ENCODE data around the gene PLA2G4B.

PLA2G4B gene

GRCh38 chr15:41865490-41866055, 26.9 kb downstream of the PLA2G4B start:
- Histone ChIP-seq H3K4me3 (ENCODE audit: low read length) (no peak overlapping the region), H2AFZ (ENCODE audit: low read depth, low read length) (no peak overlapping the region), H3K27me3 (ENCODE audit: insufficient read depth, low read length) (no peaks in the 10 kb centered on the region), H3K9me3 (ENCODE audit: low read length) (no peaks in the 10 kb centered on the region), H3K4me1 (ENCODE audit: insufficient read depth, low read length) (peaks cover 12% of the 10 kb centered on the region), H3K36me3 (ENCODE audit: insufficient read depth, low read length) (no peaks in the 10 kb centered on the region)

DNA sequence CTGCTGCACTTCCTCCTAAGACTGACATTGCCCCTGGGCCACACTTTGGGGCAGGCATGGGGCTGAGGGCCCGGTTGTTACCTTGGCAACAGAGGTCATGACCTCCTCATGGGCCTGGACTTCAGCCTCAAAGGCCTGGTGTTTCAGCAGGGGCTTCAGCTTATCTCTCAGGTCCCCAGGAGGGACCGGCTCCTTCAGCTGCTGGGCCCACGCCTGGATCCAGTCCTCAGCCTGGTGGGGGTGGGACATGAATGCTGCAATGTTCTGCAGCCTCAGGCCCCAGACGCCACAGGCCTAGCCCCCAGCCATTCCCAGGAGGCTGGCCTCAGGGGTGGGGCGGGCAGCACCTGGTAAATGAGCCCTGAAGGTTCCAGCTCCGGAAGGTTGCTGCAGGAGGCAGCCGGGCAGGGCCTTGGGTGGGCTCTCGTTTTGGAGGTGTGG, 27.6 kb downstream of the PLA2G4B start:
- Histone ChIP-seq H3K4me3 (ENCODE audit: low read length) (no peak overlapping the region), H2AFZ (ENCODE audit: low read depth, low read length) (no peak overlapping the region), H3K4me1 (ENCODE audit: insufficient read depth, low read length) (peaks cover 12% of the 10 kb centered on the region), H3K9me3 (ENCODE audit: low read length) (no peaks in the 10 kb centered on the region), H3K27me3 (ENCODE audit: insufficient read depth, low read length) (no peaks in the 10 kb centered on the region), H3K36me3 (ENCODE audit: insufficient read depth, low read length) (no peaks in the 10 kb centered on the region)

- H3K4me3 ChIP-seq (ENCODE audit: low read length), result no peak overlapping the region
- no peak overlapping the region for H2AFZ ChIP-seq (ENCODE audit: low read depth, low read length)
- H3K4me1 ChIP-seq (ENCODE audit: insufficient read depth, low read length), result peaks cover 12% of the 10 kb centered on the region
- no peaks in the 10 kb centered on the region for H3K36me3 ChIP-seq (ENCODE audit: insufficient read depth, low read length)
- no peaks in the 10 kb centered on the region for H3K27me3 ChIP-seq (ENCODE audit: insufficient read depth, low read length)
- H3K9me3 ChIP-seq (ENCODE audit: low read length), result no peaks in the 10 kb centered on the region
Observed at GRCh38 chr15:41866872-41867579, 28.4 kb downstream of the PLA2G4B start.

DNA sequence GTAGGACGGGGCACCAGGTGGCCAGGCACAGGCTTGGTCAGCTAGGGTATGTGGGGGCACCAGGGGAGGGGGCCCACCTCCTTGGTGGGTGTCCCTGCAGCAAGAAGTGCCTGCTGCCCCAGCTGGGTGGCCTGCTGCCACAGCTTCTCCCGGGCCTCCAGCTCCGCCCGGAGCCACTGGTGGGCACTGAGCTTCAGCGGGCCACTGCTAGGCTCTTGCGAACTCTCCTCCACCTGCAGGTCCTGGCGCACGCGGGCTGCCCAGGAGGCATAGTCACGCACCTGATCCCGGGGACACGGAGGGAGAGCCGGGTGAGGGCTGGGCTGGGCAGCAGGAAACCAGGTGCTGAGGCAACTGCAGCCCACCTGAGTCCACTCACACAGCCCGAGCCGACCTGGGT, 29.7 kb downstream of the PLA2G4B start:
- Histone ChIP-seq H3K4me1 (ENCODE audit: insufficient read depth, low read length) (peaks cover 12% of the 10 kb centered on the region), H3K36me3 (ENCODE audit: insufficient read depth, low read length) (no peaks in the 10 kb centered on the region), H3K4me3 (ENCODE audit: low read length) (no peak overlapping the region), H2AFZ (ENCODE audit: low read depth, low read length) (no peak overlapping the region), H3K27me3 (ENCODE audit: insufficient read depth, low read length) (no peaks in the 10 kb centered on the region), H3K9me3 (ENCODE audit: low read length) (no peaks in the 10 kb centered on the region)

GRCh38 chr15:41869770-41870688, 31.4 kb downstream of the PLA2G4B start:
- Histone ChIP-seq H3K4me3 (ENCODE audit: low read length) (no peak overlapping the region), H3K9me3 (ENCODE audit: low read length) (no peaks in the 10 kb centered on the region), H3K4me1 (ENCODE audit: insufficient read depth, low read length) (peaks cover 12% of the 10 kb centered on the region), H3K27me3 (ENCODE audit: insufficient read depth, low read length) (no peaks in the 10 kb centered on the region), H2AFZ (ENCODE audit: low read depth, low read length) (no peak overlapping the region), H3K36me3 (ENCODE audit: insufficient read depth, low read length) (no peaks in the 10 kb centered on the region)

DNA sequence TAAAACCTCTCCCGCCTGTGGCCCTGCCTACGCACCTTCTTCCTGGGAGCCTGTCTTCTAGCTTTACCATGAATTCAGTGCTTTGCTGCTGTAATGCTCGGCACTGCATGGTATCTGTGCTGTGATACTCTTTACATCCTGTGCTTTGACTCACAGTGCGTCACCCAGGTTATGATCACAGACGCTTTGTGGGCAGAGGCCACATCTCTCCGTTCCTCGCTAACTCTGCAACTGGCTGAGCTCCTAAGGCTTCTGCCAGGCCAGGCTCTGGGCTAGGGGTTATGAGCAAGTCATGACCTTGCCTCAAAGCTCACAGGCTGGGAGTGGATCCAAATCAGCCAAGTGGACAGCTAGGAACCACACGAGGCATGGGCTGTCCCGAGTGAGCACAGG, 32.0 kb downstream of the PLA2G4B start:
- H3K9me3 ChIP-seq (ENCODE audit: low read length), result no peaks in the 10 kb centered on the region
- H2AFZ ChIP-seq (ENCODE audit: low read depth, low read length), result no peak overlapping the region
- H3K4me1 ChIP-seq (ENCODE audit: insufficient read depth, low read length), result peaks cover 12% of the 10 kb centered on the region
- H3K4me3 ChIP-seq (ENCODE audit: low read length), result no peak overlapping the region
- no peaks in the 10 kb centered on the region for H3K36me3 ChIP-seq (ENCODE audit: insufficient read depth, low read length)
- no peaks in the 10 kb centered on the region for H3K27me3 ChIP-seq (ENCODE audit: insufficient read depth, low read length)

DNA sequence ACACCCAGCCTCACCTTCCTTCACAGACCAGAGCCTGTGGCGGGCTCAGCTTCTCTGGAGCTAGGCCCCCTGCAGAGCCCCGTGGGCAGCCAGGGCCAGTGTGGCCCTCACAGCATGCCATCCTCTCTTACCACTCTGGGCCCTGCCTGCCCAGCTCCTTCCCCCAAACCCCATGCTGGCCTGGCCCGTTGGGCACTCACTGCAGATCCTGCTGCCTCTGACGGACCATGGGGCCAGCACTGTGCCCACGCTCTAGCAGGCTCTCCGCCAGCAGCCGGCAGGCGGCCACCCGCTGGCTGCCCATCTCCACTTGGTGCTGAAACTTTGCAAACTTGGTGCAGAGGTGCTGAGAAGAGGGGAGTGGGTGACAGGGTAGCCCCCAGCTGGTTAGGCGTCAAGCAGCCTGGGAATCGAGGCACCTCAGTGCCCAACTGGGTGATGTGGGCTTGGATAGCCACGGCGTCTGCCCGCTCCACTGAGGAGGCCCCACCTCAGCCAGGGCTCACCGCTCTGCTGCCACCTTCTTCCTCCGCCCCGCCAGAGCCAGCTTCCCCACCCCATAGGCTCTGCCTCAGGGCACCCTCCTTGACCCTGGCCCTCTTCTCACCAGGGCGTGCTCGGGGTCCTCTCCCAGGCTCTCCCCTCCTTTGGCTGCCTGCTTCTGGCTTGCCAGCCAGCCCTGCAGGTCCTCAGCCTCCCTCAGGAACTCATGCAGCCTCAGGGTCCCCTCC, 32.7 kb downstream of the PLA2G4B start:
- Histone ChIP-seq H3K9me3 (ENCODE audit: low read length) (no peaks in the 10 kb centered on the region), H3K36me3 (ENCODE audit: insufficient read depth, low read length) (no peaks in the 10 kb centered on the region), H3K27me3 (ENCODE audit: insufficient read depth, low read length) (no peaks in the 10 kb centered on the region), H2AFZ (ENCODE audit: low read depth, low read length) (no peak overlapping the region), H3K4me3 (ENCODE audit: low read length) (no peak overlapping the region), H3K4me1 (ENCODE audit: insufficient read depth, low read length) (peaks cover 6% of the 10 kb centered on the region)

GRCh38 chr15:41872166-41872747, 33.6 kb downstream of the PLA2G4B start:
- no peaks in the 10 kb centered on the region for H3K27me3 ChIP-seq (ENCODE audit: insufficient read depth, low read length)
- H3K36me3 ChIP-seq (ENCODE audit: insufficient read depth, low read length), result no peaks in the 10 kb centered on the region
- no peaks in the 10 kb centered on the region for H3K9me3 ChIP-seq (ENCODE audit: low read length)
- no peak overlapping the region for H3K4me3 ChIP-seq (ENCODE audit: low read length)
- H3K4me1 ChIP-seq (ENCODE audit: insufficient read depth, low read length), result no peaks in the 10 kb centered on the region
- H2AFZ ChIP-seq (ENCODE audit: low read depth, low read length), result no peak overlapping the region

DNA sequence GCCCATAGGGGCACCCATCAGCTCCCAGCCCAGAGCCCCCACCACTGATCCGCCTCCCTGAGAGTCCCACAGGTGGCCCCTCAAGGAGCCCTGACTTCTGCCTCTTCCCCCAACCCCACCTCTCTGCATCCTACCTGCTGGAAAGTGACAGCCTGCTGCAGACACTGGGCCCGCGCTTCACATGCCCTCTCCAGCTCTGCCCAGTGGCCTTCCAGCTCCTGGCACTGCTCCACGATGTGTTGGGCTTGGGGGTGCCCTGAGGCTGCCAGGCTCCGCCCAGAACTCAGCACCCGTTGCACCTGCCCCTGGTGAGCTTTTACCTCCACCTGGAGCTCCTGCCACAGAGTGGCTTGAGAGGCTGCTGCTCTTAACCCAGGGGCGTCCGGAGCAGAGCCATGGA, 35.1 kb downstream of the PLA2G4B start:
- Histone ChIP-seq H3K9me3 (ENCODE audit: low read length) (no peaks in the 10 kb centered on the region), H2AFZ (ENCODE audit: low read depth, low read length) (no peak overlapping the region), H3K4me1 (ENCODE audit: insufficient read depth, low read length) (no peaks in the 10 kb centered on the region), H3K4me3 (ENCODE audit: low read length) (no peak overlapping the region), H3K27me3 (ENCODE audit: insufficient read depth, low read length) (no peaks in the 10 kb centered on the region), H3K36me3 (ENCODE audit: insufficient read depth, low read length) (no peaks in the 10 kb centered on the region)

DNA sequence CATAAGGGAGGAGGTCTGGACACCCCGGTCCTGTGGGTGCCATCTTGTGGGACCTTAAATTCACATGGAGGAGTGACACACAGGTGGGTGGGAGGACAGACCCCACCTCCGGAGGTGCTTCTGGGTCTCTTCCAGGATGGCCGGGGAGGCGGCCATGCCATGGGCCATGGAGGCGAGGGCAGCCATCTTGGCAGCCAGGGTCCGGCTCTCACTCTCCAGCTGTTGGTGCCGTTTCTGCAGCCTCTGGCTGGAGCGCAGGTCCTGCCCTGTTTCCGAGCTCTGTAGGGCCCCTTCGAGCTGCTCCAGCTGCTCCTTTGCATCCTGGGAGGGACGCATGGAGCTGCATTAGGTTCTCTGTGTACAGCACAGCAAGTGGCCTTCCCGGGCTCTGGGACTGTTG, 36.1 kb downstream of the PLA2G4B start:
- Histone ChIP-seq H3K27me3 (ENCODE audit: insufficient read depth, low read length) (no peaks in the 10 kb centered on the region), H3K36me3 (ENCODE audit: insufficient read depth, low read length) (no peaks in the 10 kb centered on the region), H3K4me3 (ENCODE audit: low read length) (no peak overlapping the region), H2AFZ (ENCODE audit: low read depth, low read length) (no peak overlapping the region), H3K9me3 (ENCODE audit: low read length) (no peaks in the 10 kb centered on the region), H3K4me1 (ENCODE audit: insufficient read depth, low read length) (no peaks in the 10 kb centered on the region)

- Histone ChIP-seq H3K27me3 (ENCODE audit: insufficient read depth, low read length) (no peaks in the 10 kb centered on the region), H3K4me3 (ENCODE audit: low read length) (no peak overlapping the region), H2AFZ (ENCODE audit: low read depth, low read length) (no peak overlapping the region), H3K4me1 (ENCODE audit: insufficient read depth, low read length) (no peaks in the 10 kb centered on the region), H3K36me3 (ENCODE audit: insufficient read depth, low read length) (no peaks in the 10 kb centered on the region), H3K9me3 (ENCODE audit: low read length) (no peaks in the 10 kb centered on the region)
Observed at GRCh38 chr15:41876007-41876406, 37.4 kb downstream of the PLA2G4B start.

- Histone ChIP-seq H2AFZ (ENCODE audit: low read depth, low read length) (no peak overlapping the region), H3K36me3 (ENCODE audit: insufficient read depth, low read length) (no peaks in the 10 kb centered on the region), H3K4me3 (ENCODE audit: low read length) (no peak overlapping the region), H3K4me1 (ENCODE audit: insufficient read depth, low read length) (no peaks in the 10 kb centered on the region), H3K27me3 (ENCODE audit: insufficient read depth, low read length) (peaks cover 3% of the 10 kb centered on the region), H3K9me3 (ENCODE audit: low read length) (no peaks in the 10 kb centered on the region)
Observed at GRCh38 chr15:41876689-41877088, 38.0 kb downstream of the PLA2G4B start.

Data from neuron (in vitro differentiated cells).